ENCODE data around the gene ALDH6A1.
"Not testable (repeated sequence)": the region's sequence is repeated elsewhere in the genome, so short reads cannot be mapped to it uniquely, and the experiment has no call there.

Gene ALDH6A1

GRCh38 chr14:74111395-74112216 lies 27.4 kb upstream of the ALDH6A1 start:
- not testable (repeated sequence) for H3K9me2 ChIP-seq (replicated peaks; ENCODE audit: insufficient read depth, low read length); H3K36me3 ChIP-seq (ENCODE audit: low read length)

GRCh38 chr14:74109369-74109768 lies 25.1 kb upstream of the ALDH6A1 start:
- Histone ChIP-seq H3K79me2 (ENCODE audit: insufficient read depth, low read length) (no peaks in the 10 kb centered on the region), H3F3A (ENCODE audit: insufficient read depth) (peaks cover 6% of the 10 kb centered on the region; the same call in 1 of the 2 replicates), H2AFZ (ENCODE audit: low read depth, low read length, severe bottlenecking) (no peak overlapping the region), H3K4me3 (ENCODE audit: insufficient read depth, low read length, poor library complexity, severe bottlenecking) (no peak overlapping the region), H3K9me3 (ENCODE audit: insufficient read depth, low read length) (no peaks in the 10 kb centered on the region), H3K9me2 (replicated peaks; ENCODE audit: insufficient read depth, low read length) (no peaks in the 10 kb centered on the region), H3K36me3 (ENCODE audit: low read length) (peaks cover 4% of the 10 kb centered on the region; the same call in 1 of the 2 replicates), H3K27ac (ENCODE audit: low read depth, low read length) (no peak overlapping the region), H3K27me3 (ENCODE audit: low read length) (no peaks in the 10 kb centered on the region), H3K9ac (ENCODE audit: low read length) (no peak overlapping the region), H4K20me1 (ENCODE audit: low read depth, low read length) (no peaks in the 10 kb centered on the region), H3K4me2 (ENCODE audit: low read depth, low read length, poor library complexity, severe bottlenecking) (no peak overlapping the region)
- TF ChIP-seq CTCF (IDR thresholded peaks at IDR 0.05; ENCODE audit: insufficient read depth, low read length, poor library complexity, severe bottlenecking), result no peak
- TF ChIP-seq EZH2phosphoT487 (conservative IDR thresholded peaks at IDR 0.05; ENCODE audit: low read length), result no peak

More at GRCh38 chr14:74111395-74112216, 27.4 kb upstream of the ALDH6A1 start:
- not testable (repeated sequence) for H3K27ac ChIP-seq (ENCODE audit: low read depth, low read length); H3F3A ChIP-seq (ENCODE audit: insufficient read depth); H3K9ac ChIP-seq (ENCODE audit: low read length); H3K4me2 ChIP-seq (ENCODE audit: low read depth, low read length, poor library complexity, severe bottlenecking); H3K79me2 ChIP-seq (ENCODE audit: insufficient read depth, low read length); H3K4me3 ChIP-seq (ENCODE audit: insufficient read depth, low read length, poor library complexity, severe bottlenecking); H4K20me1 ChIP-seq (ENCODE audit: low read depth, low read length); H3K27me3 ChIP-seq (ENCODE audit: low read length); H2AFZ ChIP-seq (ENCODE audit: low read depth, low read length, severe bottlenecking); H3K9me3 ChIP-seq (ENCODE audit: insufficient read depth, low read length)
- peak; percentile 25 for TF ChIP-seq CTCF (IDR thresholded peaks at IDR 0.05; ENCODE audit: insufficient read depth, low read length, poor library complexity, severe bottlenecking)

DNA sequence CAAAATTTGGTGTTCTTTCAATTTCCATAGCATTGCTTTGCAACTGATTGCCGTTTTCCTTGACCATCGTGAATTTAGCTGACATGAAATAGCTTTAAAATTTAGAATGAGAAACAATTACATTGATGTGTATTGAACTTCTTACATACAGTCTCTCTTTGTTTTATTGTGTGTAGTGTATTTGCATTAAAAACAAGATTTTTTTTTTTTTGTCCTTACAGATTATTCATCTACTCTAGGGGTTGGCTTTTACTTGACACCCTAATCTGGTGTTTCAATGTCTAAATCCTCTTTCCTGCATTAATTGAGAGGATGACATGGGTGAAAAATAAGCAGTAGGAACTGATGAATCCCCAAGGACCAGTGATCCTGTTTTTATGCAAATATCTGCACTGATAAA lies 21.1 kb upstream of the ALDH6A1 start:
- H3K36me3 ChIP-seq (ENCODE audit: low read length), result peaks cover 11% of the 10 kb centered on the region
- no peaks in the 10 kb centered on the region for H4K20me1 ChIP-seq (ENCODE audit: low read depth, low read length)
- H3K9me2 ChIP-seq (replicated peaks; ENCODE audit: insufficient read depth, low read length), result no peaks in the 10 kb centered on the region
- H3K4me3 ChIP-seq (ENCODE audit: insufficient read depth, low read length, poor library complexity, severe bottlenecking), result no peak overlapping the region
- H3K79me2 ChIP-seq (ENCODE audit: insufficient read depth, low read length), result no peaks in the 10 kb centered on the region
- H2AFZ ChIP-seq (ENCODE audit: low read depth, low read length, severe bottlenecking), result no peak overlapping the region
- H3K27me3 ChIP-seq (ENCODE audit: low read length), result no peaks in the 10 kb centered on the region
- TF ChIP-seq EZH2phosphoT487 (conservative IDR thresholded peaks at IDR 0.05; ENCODE audit: low read length) (no peak), CTCF (IDR thresholded peaks at IDR 0.05; ENCODE audit: insufficient read depth, low read length, poor library complexity, severe bottlenecking) (no peak)
- H3K27ac ChIP-seq (ENCODE audit: low read depth, low read length), result no peak overlapping the region
- H3K4me2 ChIP-seq (ENCODE audit: low read depth, low read length, poor library complexity, severe bottlenecking), result no peak overlapping the region
- H3K9me3 ChIP-seq (ENCODE audit: insufficient read depth, low read length), result no peaks in the 10 kb centered on the region
- H3F3A ChIP-seq (ENCODE audit: insufficient read depth), result peaks cover 10% of the 10 kb centered on the region
- H3K9ac ChIP-seq (ENCODE audit: low read length), result no peak overlapping the region
